NCI-H446 (cell line): Measurements from ENCODE around the gene C17orf50.

Experiments
- DNase-seq, 2 experiments: peaks; one replicate each; lab custom pipeline; 2025; lab: John Stamatoyannopoulos, UW

The C17orf50 gene

DNA sequence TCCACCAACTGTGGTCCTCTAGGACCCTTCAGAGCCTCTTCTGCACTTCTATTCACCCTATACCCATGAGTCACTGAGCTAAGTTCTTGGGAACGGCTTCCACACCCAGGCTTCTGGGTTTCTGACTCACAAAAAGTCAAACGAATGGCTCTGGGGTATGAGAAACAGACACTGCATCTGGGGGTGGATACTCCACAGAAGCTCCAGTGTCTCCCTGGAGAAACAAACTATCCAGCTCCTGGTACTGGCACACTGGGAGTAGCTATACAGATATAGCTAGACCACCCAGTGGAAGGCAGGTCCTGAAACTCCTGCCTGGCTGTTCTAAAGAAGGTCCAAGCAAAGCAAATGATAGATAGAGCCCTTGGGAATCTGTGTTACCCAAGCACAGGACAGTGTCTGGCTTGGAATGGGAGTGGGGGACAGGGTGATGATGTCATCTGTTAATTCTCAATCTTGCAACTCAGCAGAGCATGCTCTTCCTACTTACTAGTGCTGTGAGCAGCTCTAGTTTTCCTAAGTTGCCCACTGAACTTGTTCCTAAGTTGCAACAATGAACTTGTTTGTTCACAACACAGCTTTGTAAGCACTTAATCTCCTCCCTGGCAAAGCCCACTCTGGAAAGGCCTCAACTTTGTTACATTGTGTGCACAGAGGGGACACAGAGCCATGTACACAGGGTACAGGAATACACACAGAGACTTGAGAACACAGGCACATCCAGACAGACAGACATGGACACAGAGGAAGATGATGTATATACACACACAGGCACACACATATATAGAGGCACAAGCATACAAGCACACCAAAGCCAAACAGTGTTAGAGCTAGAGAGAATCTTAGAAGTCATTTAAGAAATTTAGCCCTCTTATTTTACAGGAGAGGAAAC lies 28.0 kb downstream of the C17orf50 start:
- DNase-seq, result no peak

DNA sequence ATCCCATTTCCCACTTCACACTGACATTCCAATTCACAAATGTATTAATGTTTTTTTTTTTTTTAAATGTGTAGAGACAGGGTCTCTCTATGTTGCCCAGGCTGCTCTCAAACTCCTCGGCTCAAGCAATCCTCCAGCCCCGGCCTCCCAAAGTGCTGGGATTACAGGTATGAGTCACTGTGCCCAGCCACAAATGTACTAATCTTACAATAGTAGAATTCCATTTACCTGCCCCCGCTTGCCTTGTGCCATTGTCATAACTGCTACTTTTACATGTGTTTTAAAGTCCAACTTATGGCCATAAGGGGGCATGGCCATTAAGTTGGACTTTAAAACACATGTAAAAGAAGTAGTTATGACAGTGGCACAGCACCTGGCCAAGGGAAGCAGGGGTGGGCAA lies 30.2 kb downstream of the C17orf50 start:
- DNase-seq, result no peak

DNA sequence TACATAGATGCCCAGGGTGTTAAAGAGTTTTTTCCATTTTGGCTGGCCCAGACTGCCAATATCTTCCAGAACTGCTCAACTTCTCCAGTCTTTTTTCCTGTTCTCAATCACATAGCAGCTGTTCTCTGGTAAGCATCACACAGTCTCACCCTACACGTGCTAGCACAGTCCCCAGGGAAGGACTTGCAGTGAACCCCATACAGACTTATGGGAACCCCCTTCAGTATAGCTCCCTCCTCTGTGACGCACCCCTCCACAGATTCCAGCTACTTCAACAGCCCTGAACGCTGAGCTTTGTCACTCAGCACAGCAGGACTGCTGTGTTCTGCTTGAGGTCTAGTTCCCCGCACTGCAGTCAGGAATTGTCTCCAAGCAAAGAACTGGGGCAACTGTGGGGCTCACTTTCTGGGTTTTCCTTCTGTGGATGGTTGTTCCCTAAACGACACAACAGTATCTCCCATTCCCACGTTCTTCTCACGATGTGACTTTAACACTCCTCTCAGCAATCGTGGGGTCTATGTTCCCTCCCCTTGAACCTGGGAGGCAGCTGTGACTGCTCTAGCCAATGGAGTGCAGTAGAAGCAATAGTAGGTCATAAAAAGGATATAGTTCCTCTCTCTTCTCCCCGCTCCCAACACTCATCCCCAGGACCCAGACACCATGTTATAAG lies 31.1 kb downstream of the C17orf50 start:
- no peak for DNase-seq

DNA sequence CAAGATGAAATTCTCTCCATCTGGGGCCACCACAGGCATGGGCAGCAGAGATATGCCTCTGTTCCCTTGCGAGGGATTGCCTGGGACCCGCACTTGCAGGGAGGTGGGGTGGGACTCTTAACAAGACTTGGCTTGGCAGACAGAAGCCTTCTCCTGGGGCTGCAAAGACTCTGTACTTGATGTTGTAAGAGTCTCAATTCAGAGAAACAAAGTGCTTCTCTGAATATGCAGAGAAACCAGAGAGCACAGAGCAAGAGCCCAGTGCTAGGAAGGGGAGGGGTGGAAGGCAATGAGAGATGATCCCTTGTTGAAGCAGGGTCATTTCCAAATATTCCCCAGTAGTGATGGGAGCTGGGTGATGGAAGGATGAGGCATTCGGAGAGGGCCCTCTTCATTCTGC lies 32.6 kb downstream of the C17orf50 start:
- DNase-seq, result no peak

DNA sequence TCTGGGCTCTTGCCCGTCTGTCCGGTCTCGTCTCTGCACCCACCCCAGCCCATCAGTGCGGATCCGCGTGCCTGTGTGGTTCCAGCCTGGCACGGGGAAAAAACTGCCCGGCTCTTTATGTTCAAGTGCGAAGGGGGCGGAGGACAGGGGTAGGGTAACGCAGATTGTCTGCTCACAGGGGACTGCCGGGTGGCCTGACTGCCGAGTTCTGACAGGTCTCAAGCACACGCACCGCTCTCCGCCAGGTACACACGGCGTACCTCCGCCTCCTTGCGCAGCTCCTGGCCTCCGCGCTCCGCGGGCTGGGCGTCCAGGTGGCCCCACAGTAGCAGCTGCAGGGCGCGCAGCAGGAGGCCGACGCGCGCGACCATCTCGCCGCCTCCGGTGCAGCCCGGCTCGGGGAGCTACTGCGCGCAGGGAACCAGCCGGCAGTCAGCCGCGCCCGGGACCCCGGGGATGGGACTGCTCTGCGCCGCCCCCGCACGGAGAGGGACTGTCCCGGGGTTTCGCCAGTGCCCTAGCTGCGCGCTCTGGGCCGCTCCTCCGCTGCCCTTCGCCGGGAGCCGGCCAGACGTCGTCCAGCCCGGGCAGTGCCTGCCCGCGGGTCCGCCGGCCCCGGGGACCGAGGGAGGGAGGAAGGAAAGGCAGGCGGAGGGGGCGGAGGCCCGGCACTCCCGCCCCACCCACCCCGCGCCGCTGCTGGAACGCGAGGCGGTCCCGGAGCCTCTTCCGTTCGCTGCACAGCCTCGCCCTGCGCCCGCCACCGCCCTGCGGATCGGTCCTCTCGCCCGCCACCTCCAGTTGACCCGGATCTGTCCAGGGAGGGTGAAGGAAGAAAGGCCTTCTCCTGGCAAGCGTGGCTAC lies 34.6 kb downstream of the C17orf50 start, which contains the start of gene MMP28:
Gene MMP28, minus strand, starts transcription at position 635 of the 864 bp plus-strand sequence. Its CDS starts 264 bp downstream, at position 371.
- DNase-seq, result no peak

DNA sequence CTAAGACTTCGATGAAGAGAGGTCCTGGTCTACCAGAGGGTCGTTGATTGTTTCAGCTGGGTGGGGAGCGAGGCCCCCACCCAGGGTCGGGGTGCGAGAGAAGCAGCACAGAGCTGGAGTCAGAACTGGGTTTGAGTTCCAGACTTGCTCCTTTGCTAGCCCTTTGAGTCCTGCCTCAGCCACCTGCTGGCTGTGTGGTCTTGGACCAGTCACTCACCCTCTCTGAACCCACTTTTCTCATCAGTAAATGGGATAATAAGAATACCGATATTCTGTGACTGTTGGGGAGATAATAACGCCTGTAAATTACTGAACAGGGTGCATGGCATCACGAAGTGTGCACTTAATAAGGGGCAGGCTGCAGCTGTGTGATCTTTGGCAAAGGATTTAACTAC lies 35.2 kb downstream of the C17orf50 start:
- DNase-seq, result no peak

DNA sequence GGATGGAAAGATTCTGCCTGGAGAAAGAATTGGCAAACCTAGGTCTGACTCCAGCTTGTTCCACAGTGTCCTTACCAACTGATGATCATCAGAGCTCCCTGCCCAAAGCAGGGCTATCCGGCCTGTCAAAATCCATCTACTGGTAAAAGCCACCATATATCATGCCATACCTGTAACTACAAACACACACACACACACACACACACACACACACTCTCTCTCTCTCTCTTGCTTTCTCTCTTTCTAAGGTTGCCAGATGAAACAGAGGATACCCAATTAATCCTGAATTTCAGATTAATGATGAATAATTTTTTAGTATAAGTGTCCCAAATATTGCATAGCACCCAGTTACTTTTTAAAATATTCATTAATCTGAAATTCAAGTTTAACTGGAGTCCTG lies 36.3 kb downstream of the C17orf50 start:
- DNase-seq, result no peak

DNA sequence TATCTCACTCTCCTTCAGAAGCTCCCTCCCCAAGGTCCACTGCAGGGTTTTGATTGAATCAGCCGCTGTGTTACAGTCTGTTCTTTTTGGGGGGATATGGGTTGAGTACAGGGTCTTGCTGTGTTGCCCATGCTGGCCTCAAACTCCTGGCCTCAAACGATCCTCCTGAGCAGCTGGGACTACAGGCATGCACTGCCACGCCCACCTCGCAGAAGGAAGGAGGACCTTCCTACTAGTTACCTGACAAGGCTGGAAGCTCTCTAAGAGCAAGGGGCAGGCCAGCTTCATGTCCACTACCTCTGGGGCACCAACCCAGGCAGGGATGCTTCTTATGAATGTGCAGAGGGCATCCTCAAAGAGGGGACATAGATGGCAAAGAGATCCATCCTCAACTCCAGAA lies 36.7 kb downstream of the C17orf50 start:
- DNase-seq, result no peak

DNA sequence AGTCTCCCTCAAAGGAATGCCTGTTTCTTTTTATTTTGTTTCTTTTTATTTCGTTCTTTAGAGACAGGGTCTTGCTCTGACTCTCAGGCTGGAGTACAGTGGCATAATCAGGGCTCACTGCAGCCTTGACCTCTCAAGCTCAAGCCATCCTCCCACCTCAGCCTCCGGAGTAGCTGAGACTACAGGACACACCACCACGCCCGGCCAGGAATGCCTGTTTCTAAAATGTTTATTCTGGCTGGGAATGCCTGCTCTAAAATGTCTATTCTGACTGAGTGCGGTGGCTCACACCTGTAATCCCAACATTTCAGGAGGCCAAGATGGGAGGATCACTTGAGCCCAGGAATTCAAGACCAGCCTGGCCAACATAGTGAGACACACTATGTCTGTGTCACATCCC lies 37.2 kb downstream of the C17orf50 start:
- no peak for DNase-seq

DNA sequence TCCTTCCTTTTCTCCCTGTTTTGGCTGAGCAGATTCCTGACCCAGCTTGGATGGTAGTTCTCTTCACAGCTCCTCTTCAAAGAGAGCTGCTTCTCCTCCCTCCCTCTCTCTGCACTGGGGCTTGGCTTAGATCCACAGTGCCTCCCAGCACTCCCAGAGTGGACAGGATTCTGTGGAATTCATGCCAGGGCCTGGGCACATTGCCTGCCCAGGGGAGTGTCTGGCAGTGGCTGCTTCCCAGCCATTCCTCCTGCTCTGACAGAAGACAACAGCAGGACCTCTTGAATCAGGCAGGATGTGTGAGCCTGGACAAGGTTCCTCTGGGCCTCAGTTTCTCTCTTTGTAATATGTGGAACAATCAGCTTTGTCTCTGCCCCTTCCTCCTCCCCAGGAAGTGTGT lies 39.3 kb downstream of the C17orf50 start:
- DNase-seq, result peak; percentile 90 to 95

DNA sequence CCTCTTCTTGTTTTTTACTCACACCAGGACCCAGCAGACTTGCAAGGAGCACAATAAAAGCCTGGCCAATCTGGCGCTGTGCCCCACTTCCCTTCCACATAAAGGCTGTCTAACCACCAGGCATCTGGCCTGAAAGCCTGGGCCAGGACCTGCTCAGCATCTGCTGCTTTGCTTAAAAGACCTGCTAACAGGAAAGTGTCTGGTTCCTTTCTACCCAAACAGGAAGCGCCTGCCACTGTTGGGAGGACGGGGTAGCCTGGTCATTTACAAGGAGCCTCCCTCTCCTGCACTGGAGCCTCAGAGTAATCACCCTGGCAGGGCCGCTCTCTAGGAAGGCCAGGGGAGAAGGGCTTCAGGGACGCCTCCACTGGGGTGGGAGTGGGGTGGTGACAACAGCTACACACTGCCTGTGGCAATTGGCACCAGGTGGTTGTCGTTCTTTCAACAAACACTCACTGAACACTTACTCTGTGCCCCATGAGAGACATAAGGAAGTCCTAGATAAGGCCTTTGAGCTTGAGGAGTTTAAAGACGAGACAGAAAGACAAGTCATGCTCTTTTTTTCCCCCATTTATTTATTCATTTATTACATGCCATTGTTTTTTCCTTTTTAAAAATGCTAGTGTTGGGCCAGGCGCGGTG lies 41.0 kb downstream of the C17orf50 start:
- DNase-seq, result peak; percentile 94 to 96

DNA sequence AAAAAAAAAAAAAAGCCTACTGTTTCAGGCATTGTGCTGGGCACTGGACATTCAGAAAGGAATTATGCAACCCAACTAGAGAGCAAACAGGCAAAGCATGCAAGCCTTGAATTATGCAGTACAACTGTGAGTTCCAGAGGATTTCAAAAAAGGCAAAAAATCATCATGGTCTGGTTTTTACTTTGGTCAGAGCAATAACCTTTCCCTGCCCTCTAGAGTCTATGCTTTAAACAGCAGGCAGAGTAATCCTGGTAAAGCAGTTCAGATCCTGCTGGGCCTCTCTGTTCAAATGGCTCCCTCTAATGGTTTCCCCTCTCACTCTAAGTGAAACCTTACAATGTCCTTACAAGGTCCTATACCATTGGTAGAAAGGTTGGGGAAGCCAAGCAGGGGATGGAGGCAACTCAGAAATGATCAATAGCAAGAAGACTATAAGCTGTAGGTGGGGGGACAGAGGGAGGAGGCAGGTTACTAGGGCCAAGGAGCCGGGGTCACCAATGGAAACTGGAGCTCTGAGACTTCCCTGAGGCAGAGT lies 44.0 kb downstream of the C17orf50 start:
- peak; percentile 60 to 81 for DNase-seq

DNA sequence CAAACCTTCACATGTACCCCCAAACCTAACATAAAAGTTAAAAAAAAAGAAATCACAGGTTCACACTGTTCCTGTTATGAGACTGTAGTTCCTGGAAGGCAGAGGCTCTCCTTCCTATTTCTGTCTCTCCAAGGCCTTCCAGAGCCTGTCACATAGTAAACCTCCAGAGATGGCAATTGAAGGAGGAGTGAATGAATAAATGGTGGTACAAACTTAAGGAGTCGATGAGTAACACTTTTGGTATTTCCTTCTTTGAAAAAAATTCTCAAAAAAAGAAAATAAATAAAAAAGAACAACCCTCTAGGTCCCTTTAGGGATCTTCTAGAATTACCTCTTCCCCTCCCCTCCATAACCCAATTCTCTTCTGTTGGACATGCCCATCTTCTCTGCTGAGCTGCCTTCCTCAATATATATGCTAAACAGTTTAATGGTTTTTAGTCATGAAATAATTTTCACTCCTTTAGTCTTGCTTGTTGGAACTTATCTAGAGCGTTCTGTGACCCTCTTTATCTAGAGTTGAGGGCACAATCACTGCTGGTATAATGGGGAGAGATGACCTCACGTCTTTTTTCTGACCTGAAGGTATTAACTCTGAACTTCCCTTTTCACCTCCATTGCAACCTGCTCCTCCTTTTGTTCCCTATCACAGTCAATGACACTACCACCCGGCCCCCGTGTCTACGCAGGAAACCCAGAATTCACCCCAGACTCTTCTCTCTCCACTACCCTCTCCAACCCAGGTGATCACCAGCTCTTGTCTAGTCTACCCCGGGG lies 46.9 kb downstream of the C17orf50 start:
- DNase-seq, result no peak

DNA sequence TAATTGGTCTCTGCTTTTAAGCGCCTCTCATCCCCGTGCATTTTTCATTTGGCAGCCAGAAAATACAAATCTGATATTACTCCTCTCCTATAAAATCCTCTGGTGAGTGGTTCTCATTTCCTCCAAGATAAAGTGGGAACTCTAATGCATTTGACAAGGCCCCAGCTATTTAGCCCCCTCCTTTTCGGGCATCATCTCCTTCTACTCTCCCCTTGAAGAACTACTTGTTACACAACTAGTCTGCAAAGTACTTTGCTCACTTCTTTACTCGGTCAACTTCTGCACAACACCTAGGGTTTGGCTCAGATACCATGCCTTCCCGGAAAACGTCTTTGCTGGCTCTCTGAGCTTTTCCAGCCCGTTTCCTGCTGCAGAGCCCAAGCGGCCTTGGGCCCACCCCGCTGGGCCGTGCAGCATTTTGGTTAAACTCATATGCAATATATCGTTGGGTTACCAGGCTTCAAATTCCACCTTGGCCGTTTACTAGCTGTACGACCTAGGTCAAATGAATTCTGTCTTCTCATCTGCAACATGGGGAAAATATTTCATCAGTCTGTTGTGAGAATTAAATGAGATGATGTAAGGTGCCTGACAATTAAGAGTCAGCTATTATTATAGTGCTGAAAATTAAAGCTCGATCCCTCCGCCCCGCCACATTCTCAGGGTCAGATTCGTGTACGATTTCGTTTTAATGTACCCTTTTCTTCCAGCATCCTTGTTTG lies 47.7 kb downstream of the C17orf50 start:
- no peak for DNase-seq

DNA sequence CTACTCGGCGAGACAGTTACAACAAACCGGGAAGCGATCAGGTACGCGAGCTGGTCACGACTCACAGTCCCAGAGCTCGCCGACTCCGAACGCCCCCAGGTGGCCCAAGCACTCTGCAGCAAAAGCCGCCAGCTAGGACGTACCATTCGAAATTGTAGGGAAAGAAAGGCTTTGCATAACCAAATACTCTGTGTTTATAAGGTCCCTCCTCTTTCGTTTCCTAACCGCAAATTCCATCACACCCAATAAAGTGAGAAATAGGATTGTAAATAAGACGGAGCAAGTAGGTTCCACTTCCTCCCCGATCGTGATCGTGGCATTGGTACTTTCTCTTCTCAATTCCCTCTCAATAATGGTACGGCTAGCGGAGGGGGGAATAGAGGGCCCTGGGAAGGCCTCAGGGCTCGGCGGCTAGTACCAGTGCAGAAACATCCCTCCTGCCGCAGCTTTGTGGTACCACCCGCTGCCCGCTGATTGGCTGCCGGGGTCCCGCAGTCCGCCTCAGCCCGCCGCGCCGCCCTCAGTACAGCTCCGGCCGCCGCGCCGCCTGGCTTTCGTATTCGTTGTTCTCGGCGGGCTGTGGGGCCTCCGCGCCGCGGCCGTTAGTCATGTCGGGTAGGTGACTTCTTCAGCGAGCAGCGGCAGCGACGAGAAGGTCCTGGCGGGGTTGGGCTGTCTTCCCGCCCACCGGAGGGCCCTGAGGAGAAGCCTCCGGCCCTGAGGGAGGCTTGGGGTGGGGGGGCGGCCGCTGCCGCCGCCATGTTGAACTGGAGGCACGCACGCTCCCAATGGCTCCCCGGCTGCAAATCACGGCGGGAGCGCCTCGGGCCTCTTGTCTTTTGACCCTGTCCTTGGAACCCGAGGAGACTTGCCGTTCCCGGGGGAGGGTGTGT lies 48.5 kb downstream of the C17orf50 start, which contains the start of gene TAF15:
Gene TAF15, plus strand, starts transcription at position 523 of the 893 bp plus-strand sequence. Its CDS starts 86 bp downstream, at position 609.
- peak; percentile 94 to 97 for DNase-seq

DNA sequence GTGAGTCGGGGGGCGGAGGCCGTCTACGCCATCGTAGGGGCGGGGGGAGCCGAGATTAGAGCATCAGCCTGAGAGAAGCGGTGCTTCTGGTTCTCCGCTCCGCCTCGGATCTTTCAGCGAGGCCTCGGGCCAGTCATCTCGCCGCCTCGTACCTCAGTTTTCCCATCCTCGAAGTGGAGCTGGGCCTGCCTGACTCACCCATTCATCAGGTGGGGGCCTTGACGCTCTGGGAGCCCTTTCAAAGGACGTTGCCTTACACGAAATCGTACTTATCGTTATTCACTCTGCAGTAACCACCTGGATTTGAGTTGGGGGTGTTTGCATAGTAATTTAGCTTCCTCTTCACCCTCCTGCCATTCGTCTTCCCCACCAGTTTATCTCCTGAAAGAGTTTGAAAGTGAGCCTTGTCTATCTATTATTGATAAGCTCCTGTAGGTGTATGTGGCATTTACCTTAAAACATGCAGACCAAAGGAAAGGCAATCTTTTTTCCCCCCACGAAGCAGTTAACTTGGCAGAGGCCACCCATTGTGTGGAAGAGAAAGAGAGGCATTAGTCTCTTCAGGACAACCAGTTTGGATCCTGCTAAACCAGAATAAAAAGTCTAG lies 49.3 kb downstream of the C17orf50 start:
- DNase-seq, result no peak

DNA sequence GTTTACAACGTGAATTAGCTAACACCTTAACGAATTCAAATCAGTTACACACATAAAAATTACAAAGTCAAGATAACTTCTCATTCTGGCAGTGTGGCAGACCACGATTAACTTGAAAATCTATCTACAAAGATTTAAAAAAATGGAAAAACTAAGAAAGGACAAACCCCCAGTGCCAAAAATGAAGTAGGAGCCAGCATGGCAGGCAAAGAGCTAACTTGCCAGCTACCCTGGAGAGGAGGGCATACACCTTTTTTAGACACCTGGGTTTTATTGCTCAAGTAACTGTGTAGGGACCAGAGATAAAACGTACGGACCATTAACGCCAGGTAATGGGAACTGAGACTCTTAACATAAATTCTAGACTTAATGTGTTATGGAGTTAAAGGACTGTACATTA lies 51.1 kb downstream of the C17orf50 start:
- DNase-seq, result no peak

DNA sequence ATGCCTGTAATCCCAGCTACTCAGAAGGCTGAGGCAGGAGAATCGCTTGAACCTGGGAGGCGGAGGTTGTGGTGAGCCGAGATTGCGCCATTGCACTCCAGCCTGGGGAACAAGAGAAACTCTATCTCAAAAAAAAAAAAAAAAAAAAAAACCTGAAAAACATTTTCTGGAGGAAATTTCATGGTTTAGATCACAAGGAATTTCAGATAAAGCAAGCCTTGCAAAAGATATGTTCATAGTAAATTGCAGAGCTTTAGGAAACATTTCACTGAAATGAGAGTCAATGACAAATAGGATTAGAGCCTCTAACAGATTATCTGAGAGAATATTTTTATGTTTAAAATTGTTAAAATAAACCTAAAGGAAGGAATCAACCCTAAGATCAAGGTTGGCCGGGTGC lies 51.8 kb downstream of the C17orf50 start:
- DNase-seq, result no peak
